ENCODE results near the gene EXOSC1. TPM values are rescaled to one million over a fixed set of nuclear protein-coding genes. Genes with fewer than 3 reads are reported as not detected.

Gene EXOSC1
- total and polyA plus RNA-seq, 2 donors (not counting 3 experiments of a cell fraction or from before 2014, with no cell fraction given), result 50.7 to 52.9 TPM

- intact Hi-C loops (cut with micrococcal nuclease), result no loop called here
- no peak overlapping the region for H2AFZ ChIP-seq (ENCODE audit: low read depth, low read length)
- no peaks in the 10 kb centered on the region for H3K9me3 ChIP-seq (replicated peaks; ENCODE audit: control insufficient read depth, insufficient read depth, low read length)
- FAIRE-seq, result no peak
- no peaks in the 10 kb centered on the region for H3K27me3 ChIP-seq (ENCODE audit: control insufficient read depth in 2 of 2, insufficient read depth in 2 of 2, low read length in 2 of 2)
- no peaks in the 10 kb centered on the region for H3K4me1 ChIP-seq (ENCODE audit: control insufficient read depth, extremely low read depth, insufficient read depth, low read length)
- H3K4me3 ChIP-seq (replicated peaks in 1 of 3; ENCODE audit: insufficient read depth in 1 of 3, low read depth in 1 of 3, low read length in 3 of 3), result no peak overlapping the region
- BruUV-seq (replicated peaks), result no TSS peak
- H3K36me3 ChIP-seq (ENCODE audit: control insufficient read depth in 2 of 2, extremely low read depth in 1 of 2, insufficient read depth in 2 of 2, low read length in 2 of 2), result peaks cover 10 to 16% of the 10 kb centered on the region in 2 experiments
- no peak overlapping the region for H3K27ac ChIP-seq (ENCODE audit: insufficient read depth, low read depth, low read length)
- H3K9me1 ChIP-seq (replicated peaks; ENCODE audit: control insufficient read depth, extremely low read depth, insufficient read depth, low read length), result no peaks in the 10 kb centered on the region
- no peak overlapping the region for H3K9ac ChIP-seq (replicated peaks; ENCODE audit: extremely low read depth, insufficient read depth, low read length)
- ChIA-PET CTCF (interaction anchor here (0.7 kb wide), 1 partner anchor 52 kb away, joined by 3 read pairs; no protein-coding TSS in a partner anchor), POLR2A (no interaction called here)
- no peak overlapping the region for H3K4me2 ChIP-seq (ENCODE audit: insufficient read depth, low read length)
- DNase-seq (ENCODE audit: low read depth, low spot score), result no peak
- peaks cover 32% of the 10 kb centered on the region for H3K79me2 ChIP-seq (ENCODE audit: control insufficient read depth, insufficient read depth, low read length)
- dilution Hi-C loops (cut with MboI; ENCODE audit: extremely low pct_ligation_motif_present, low sequenced_read_pairs), result no loop called here
- TF ChIP-seq CTCF (IDR thresholded peaks at IDR 0.05; ENCODE audit: extremely low read depth in 1 of 2, insufficient read depth in 1 of 2, low read depth in 1 of 2, low read length in 2 of 2) (no peak), MYC (IDR thresholded peaks at IDR 0.05; ENCODE audit: low read depth, low read length) (no peak), EZH2 (IDR thresholded peaks at IDR 0.05; ENCODE audit: borderline replicate concordance, low read depth, low read length, severe bottlenecking) (no peak), JUN (IDR thresholded peaks at IDR 0.05; ENCODE audit: borderline replicate concordance, insufficient read depth, insufficient read length, low read depth) (no peak), POLR2AphosphoS5 (IDR thresholded peaks at IDR 0.05; ENCODE audit: insufficient read depth, low read depth, low read length) (no peak), MAX (IDR thresholded peaks at IDR 0.05; ENCODE audit: insufficient read depth, insufficient read length) (no peak), FOS (IDR thresholded peaks at IDR 0.05; ENCODE audit: borderline replicate concordance, insufficient read depth, low read length) (no peak), POLR2A (IDR thresholded peaks at IDR 0.05; ENCODE audit: low read depth, low read length) (no peak), GATA2 (IDR thresholded peaks at IDR 0.05; ENCODE audit: insufficient read depth, insufficient read length, low read depth, low read length) (no peak)
- no peaks in the 10 kb centered on the region for H4K20me1 ChIP-seq (replicated peaks; ENCODE audit: control insufficient read depth, extremely low read depth, insufficient read depth, low read length)
These were observed 36.6 kb upstream of the EXOSC1 start for GRCh38 chr10:97482381-97482780.
